Measurements from ENCODE around the gene PIM1. TPM values are rescaled to one million over a fixed set of nuclear protein-coding genes. Genes with fewer than 3 reads are reported as not detected.
A peak's percentile ranks its signal among the peaks of the same experiment; 100 is the strongest.

Gene PIM1
- total and polyA plus RNA-seq, 12 donors, result 2.8 to 36.6 (median 19.3) TPM

DNA sequence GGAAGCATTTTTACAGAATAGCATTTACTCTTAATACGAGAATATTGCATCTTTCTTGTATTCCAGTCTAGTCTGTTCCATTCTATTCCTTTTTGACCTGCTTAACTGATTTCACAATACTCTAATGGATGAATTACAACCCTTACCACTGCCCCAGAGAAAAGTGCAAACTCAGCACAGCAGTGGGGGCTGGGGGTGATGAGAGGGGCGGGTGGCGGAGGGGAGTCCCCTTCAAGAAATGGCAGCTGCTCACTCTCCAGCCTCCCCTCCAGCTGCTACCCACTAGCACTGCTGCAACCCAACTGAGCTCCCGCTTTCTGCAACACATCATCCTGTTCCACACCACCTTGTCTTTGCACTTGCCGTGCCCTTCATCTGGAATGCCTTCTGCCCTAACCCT lies 30.1 kb downstream of the PIM1 start:
- Histone ChIP-seq H3K4me1 (replicated peaks in 1 of 2) (peaks cover 0 to 6% of the 10 kb centered on the region in 2 donors), H3K27me3 (no peaks in the 10 kb centered on the region), H3K36me3 (replicated peaks in 1 of 2) (no peaks in the 10 kb centered on the region), H3K27ac (no peak overlapping the region), H3K9me3 (replicated peaks in 1 of 3) (no peaks in the 10 kb centered on the region), H3K4me3 (no peak overlapping the region)
- TF ChIP-seq, protein P1, sequence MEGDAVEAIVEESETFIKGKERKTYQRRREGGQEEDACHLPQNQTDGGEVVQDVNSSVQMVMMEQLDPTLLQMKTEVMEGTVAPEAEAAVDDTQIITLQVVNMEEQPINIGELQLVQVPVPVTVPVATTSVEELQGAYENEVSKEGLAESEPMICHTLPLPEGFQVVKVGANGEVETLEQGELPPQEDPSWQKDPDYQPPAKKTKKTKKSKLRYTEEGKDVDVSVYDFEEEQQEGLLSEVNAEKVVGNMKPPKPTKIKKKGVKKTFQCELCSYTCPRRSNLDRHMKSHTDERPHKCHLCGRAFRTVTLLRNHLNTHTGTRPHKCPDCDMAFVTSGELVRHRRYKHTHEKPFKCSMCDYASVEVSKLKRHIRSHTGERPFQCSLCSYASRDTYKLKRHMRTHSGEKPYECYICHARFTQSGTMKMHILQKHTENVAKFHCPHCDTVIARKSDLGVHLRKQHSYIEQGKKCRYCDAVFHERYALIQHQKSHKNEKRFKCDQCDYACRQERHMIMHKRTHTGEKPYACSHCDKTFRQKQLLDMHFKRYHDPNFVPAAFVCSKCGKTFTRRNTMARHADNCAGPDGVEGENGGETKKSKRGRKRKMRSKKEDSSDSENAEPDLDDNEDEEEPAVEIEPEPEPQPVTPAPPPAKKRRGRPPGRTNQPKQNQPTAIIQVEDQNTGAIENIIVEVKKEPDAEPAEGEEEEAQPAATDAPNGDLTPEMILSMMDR (IDR thresholded peaks at IDR 0.05), result no peak
- intact Hi-C loops (cut with DNase I), result loop anchor here in 1 of 2 donors (10.0 kb wide), 1 partner anchor 175 kb away; no protein-coding TSS in a partner anchor
- 50 to 77% (median 64%) methylated on average over 5 of the region's 5 CpGs for WGBS, 4 donors
- peak in 1 of 7 donors; percentile 35 for DNase-seq

DNA sequence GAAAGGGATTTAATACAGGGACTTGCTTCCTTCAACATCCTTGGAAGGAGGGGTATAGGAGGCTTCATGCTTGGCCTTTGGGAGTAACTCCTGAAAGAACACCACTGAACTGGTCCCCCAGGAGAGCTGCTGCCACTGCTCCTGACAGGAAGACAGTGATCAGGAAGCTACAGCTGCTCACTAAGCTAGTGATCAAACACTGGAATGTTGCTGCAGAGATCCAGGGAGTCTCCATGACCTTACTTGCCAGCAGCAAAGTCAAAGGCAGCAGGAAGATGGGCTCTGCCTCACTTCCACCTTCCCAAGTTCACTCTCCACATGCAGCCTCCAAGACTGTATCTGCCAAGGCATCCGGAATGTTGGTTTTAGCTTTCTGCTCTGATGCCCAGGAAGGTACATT lies 31.8 kb downstream of the PIM1 start:
- Histone ChIP-seq H3K27ac (no peak overlapping the region), H3K36me3 (replicated peaks in 1 of 2) (no peaks in the 10 kb centered on the region), H3K4me1 (replicated peaks in 1 of 2) (peaks cover 0 to 6% of the 10 kb centered on the region in 2 donors), H3K27me3 (no peaks in the 10 kb centered on the region), H3K9me3 (replicated peaks in 1 of 3) (no peaks in the 10 kb centered on the region), H3K4me3 (no peak overlapping the region)
- DNase-seq, result no peak
- no peak for TF ChIP-seq POLR2A (IDR thresholded peaks at IDR 0.05)
- TF ChIP-seq, protein P1 (IDR thresholded peaks at IDR 0.05), result no peak
- intact Hi-C loops (cut with DNase I), result loop anchor here in 1 of 2 donors (10.0 kb wide), 1 partner anchor 177 kb away; no protein-coding TSS in a partner anchor
- WGBS, 4 donors, result 95 to 100% (median 100%) methylated on average over 1 of the region's 1 CpG

DNA sequence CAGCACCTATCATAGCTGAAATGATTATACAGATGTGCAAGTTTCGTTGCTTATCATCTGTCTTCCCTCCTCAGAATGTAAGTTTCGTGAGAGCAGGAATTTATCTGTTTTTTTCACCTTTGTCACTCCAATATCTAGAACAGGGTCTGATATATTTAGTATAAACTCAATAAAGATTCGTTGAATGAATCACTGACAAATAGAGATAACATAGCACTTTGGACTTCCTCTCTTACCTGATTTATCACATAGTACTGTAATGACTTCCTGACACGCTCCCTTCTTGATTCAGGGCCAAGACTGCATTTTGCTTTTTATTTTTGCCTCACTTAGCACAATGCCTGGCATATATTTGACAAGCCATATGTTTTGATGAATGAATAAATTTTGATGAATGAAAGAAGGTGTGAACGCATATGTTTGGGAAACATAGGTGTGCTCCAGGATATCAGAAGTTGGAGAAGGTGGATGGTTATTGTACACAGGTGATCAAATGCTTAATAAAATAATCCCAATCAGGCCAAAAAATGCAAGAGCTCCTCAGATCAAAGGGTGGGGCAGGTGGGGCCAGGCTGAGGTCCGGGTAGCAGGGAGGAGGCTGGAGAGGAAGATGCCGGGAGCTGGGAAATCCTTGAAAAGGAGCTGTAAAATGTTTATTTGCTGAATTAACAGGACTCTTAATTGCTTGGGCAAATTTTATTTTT lies 33.0 kb downstream of the PIM1 start:
- Histone ChIP-seq H3K36me3 (replicated peaks in 1 of 2) (no peaks in the 10 kb centered on the region), H3K27me3 (no peaks in the 10 kb centered on the region), H3K27ac (no peak overlapping the region), H3K9me3 (replicated peaks in 1 of 3) (no peaks in the 10 kb centered on the region), H3K4me1 (replicated peaks in 1 of 2) (peaks cover 0 to 6% of the 10 kb centered on the region in 2 donors), H3K4me3 (no peak overlapping the region)
- WGBS, 4 donors, result 42 to 61% (median 47%) methylated on average over 7 of the region's 7 CpGs
- intact Hi-C loops (cut with DNase I), result loop anchor here in 1 of 2 donors (10.0 kb wide), 1 partner anchor 178 kb away; no protein-coding TSS in a partner anchor
- DNase-seq, result no peak
- TF ChIP-seq POLR2A (IDR thresholded peaks at IDR 0.05), result no peak
- TF ChIP-seq, protein P1 (IDR thresholded peaks at IDR 0.05), result no peak

DNA sequence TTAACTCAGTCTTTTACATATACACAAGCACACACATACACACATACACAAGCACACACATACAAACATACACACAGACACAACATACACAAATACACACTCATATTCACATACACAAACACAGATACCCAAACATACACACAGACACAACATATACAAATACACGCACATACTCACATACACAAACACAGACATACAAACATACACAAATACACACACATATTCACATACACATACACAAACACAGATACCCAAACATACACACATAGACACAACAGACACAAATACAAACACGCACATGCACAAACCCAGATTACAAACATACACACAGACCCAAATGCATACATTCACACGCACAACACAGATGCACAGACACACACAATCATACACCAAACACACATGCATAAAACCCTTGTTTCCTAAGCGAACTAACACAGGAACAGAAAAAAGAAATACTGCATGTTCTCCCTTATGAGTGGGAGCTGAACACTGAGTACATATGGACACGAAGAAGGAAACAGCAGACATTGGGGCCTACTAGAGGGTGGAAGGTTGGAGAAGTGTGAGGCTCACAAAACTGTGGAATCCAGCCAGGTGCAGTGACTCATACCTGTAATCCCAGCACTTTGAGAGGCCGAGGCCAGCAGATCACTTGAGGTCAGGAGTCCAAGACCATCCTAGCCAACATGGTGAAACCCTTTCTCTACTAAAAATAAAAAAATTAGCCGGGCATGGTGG lies 34.2 kb downstream of the PIM1 start:
- intact Hi-C loops (cut with DNase I), result loop anchor here in 1 of 2 donors (10.0 kb wide), 1 partner anchor 179 kb away; no protein-coding TSS in a partner anchor
- peaks cover 0 to 6% of the 10 kb centered on the region in 2 donors for H3K4me1 ChIP-seq (replicated peaks in 1 of 2)
- no peak overlapping the region for H3K27ac ChIP-seq
- H3K9me3 ChIP-seq (replicated peaks in 1 of 3), result no peaks in the 10 kb centered on the region
- H3K36me3 ChIP-seq (replicated peaks in 1 of 2), result no peaks in the 10 kb centered on the region
- no peak overlapping the region for H3K4me3 ChIP-seq
- no peaks in the 10 kb centered on the region for H3K27me3 ChIP-seq
- no peak for TF ChIP-seq POLR2A (IDR thresholded peaks at IDR 0.05)
- 64 to 75% (median 68%) methylated on average over 7 of the region's 7 CpGs for WGBS, 4 donors
- DNase-seq, result peak; percentile 44 to 84 (median 77)
